GM23248 (cell line): ENCODE measurements around the gene SRRM5. TPM values are rescaled to one million over a fixed set of nuclear protein-coding genes. Genes with fewer than 3 reads are reported as not detected.

Experiments used
- DNase-seq: peaks from one replicate; pipeline ENCODE4 v3.0.0-alpha.2; 2015
- H2AFZ ChIP-seq: fragments of 200-600 bp; sonication (generic); 2 replicates; pipeline ENCODE4 v1.6.1; 2016; ENCODE audit warnings: antibody characterized with exemption
- H3F3A ChIP-seq: fragments of 200-600 bp; sonication (generic); 2 replicates; pipeline ENCODE4 v1.6.1; 2016; ENCODE audit warnings: mild to moderate bottlenecking, antibody characterized with exemption, mixed run types; ENCODE audit not compliant: insufficient read depth
- H3K27ac ChIP-seq: fragments of 200-600 bp; sonication (generic); 2 replicates; pipeline ENCODE4 v1.5.1; 2016; ENCODE audit warnings: mild to moderate bottlenecking
- H3K27me3 ChIP-seq: fragments of 200-600 bp; sonication (generic); replicated peaks from 2 replicates; pipeline ENCODE4 v1.6.1; 2016; ENCODE audit warnings: mild to moderate bottlenecking; ENCODE audit not compliant: insufficient read depth
- H3K36me3 ChIP-seq: fragments of 200-600 bp; sonication (generic); 2 replicates; pipeline ENCODE4 v1.6.1; 2016; ENCODE audit warnings: low read depth, mild to moderate bottlenecking
- H3K4me1 ChIP-seq: fragments of 200-600 bp; sonication (generic); 2 replicates; pipeline ENCODE4 v1.6.1; 2016; ENCODE audit warnings: mild to moderate bottlenecking; ENCODE audit not compliant: insufficient read depth
- H3K4me2 ChIP-seq: fragments of 200-600 bp; sonication (generic); one replicate; pipeline ENCODE4 v1.6.1; 2016; ENCODE audit warnings: mild to moderate bottlenecking; ENCODE audit not compliant: unreplicated experiment
- H3K4me3 ChIP-seq: fragments of 200-600 bp; sonication (generic); 2 replicates; pipeline ENCODE4 v1.5.1; 2016; ENCODE audit warnings: mild to moderate bottlenecking
- H3K79me2 ChIP-seq: fragments of 200-600 bp; sonication (generic); 2 replicates; pipeline ENCODE4 v1.6.1; 2016; ENCODE audit warnings: mild to moderate bottlenecking; ENCODE audit not compliant: insufficient read depth
- H3K9ac ChIP-seq: fragments of 200-600 bp; sonication (generic); 2 replicates; pipeline ENCODE4 v1.6.1; 2016; ENCODE audit warnings: mild to moderate bottlenecking
- H3K9me2 ChIP-seq: fragments of 200-600 bp; sonication (generic); 2 replicates; pipeline ENCODE4 v1.6.1; 2016; ENCODE audit warnings: mixed run types, mild to moderate bottlenecking, moderate library complexity; ENCODE audit not compliant: insufficient read depth
- H3K9me3 ChIP-seq: fragments of 200-600 bp; sonication (generic); one replicate; pipeline ENCODE4 v1.6.1; 2017; ENCODE audit warnings: low read depth
- H4K20me1 ChIP-seq: fragments of 200-600 bp; sonication (generic); 2 replicates; pipeline ENCODE4 v1.6.0; 2016; ENCODE audit not compliant: insufficient read depth
- EZH2 ChIP-seq: fragments of 200-600 bp; sonication (generic); IDR thresholded peaks from 2 replicates; pipeline ENCODE4 v1.6.1; 2018; ENCODE audit warnings: antibody characterized with exemption, mild to moderate bottlenecking; ENCODE audit not compliant: insufficient read depth, poor library complexity, severe bottlenecking
- EZH2phosphoT487 ChIP-seq: fragments of 200-600 bp; sonication (generic); IDR thresholded peaks from 2 replicates; pipeline ENCODE4 v1.6.1; 2018; ENCODE audit warnings: antibody characterized with exemption, moderate library complexity, mild to moderate bottlenecking, low read depth; ENCODE audit not compliant: insufficient read depth
- WGBS, 2 experiments: methylation state at CpG; one replicate each; pipeline ENCODE4 v1.1.6; 2015 to 2017; ENCODE audit warnings: low lambda C conversion rate in 2 of 2, low coverage in 1 of 2; ENCODE audit errors: missing lambda C conversion rate in 2 of 2; 5-methylcytosine and 5-hydroxymethylcytosine counted together
- in situ Hi-C: fragments of 300-500 bp; cut with MboI; formaldehyde crosslinking; loops from 2 replicates; pipeline ENCODE4 v1.15.0; 2020
- polyA plus RNA-seq: library from polyadenylated mRNA; unstranded; fragments of >200 nt; fragmentation: Nextera tagmentation; extraction: Ambion mirVana; gene quantifications from 2 replicates; pipeline ENCODE4 v1.2.1, GENCODE V29; 2016
- total RNA-seq: library from RNA; depleted of rRNA; stranded (reverse); fragments of >200 nt; shearing (Covaris generic); gene quantifications from 2 replicates; pipeline ENCODE4 v1.2.3, GENCODE V29; 2014

Gene SRRM5
- total and polyA plus RNA-seq, 2 experiments from 2014 or later: not detected

DNA sequence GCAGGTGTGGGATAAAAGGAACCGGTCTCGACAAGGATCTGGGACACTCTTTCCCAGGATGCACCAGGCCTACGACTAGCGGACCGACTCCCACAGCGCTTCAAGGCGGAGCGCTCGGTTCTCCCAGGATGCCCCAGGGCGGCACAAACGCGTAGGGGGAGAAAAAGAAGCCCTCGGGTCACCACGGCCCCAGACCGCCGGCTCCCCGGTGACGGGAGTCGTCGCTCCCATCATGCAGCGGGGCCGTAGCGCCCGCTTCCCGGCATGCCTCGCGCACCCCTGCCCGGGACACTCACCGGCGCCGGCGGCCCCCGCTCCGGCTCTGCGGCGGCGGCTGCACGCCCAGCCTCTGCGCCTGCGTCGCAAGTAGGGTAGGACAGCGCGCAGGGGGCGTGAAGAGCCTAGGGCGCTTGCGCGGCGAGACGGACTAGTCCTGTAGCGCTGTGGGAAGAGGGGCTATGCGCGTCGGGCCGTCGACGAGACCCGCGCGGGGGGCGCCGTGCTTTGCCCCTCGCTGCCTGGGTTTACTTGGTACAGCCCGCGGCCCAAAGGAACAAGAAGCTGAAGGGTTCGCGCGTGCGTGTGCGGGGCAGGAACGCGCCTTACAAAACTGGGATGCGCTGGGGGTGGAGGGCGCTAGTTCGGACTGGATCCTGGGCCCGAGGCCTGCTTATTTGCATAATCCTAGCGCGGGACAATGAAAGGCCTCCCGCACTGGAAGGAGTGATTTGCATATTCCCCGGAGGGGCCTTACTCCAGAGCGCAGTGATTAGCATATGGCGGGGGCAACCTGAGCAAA is 7.6 kb downstream of the SRRM5 start, which contains the start of gene ZNF428:
TSS of gene ZNF428 (minus strand) at position 368 of the 799 bp plus-strand sequence. CDS start 5,325 bp downstream, outside the sequence.
- peak; percentile 97 for DNase-seq
- H3K4me3 ChIP-seq: peak within 1 kb of the TSS; percentile 73
- no peaks in the 10 kb centered on the region for H3K27me3 ChIP-seq
- no peaks in the 10 kb centered on the region for H3K9me2 ChIP-seq
- H3K4me1 ChIP-seq: peaks cover 12% of the 10 kb centered on the region
- no peaks in the 10 kb centered on the region for H4K20me1 ChIP-seq
- H3K79me2 ChIP-seq: peaks cover 59% of the 10 kb centered on the region
- H3K36me3 ChIP-seq: no peaks in the 10 kb centered on the region
- H3K9ac ChIP-seq: peak within 1 kb of the TSS; percentile 85
- WGBS, 2 experiments: 2% methylated on average over 54 to 78 of the region's 81 CpGs
- TF ChIP-seq EZH2: no peak
- TF ChIP-seq EZH2phosphoT487: no peak
- peak within 1 kb of the TSS; percentile 70 for H3K27ac ChIP-seq
- H3F3A ChIP-seq: peaks cover 4% of the 10 kb centered on the region; the same call in 1 of the 2 replicates
- H2AFZ ChIP-seq: peak within 1 kb of the TSS; percentile 92
- peak within 1 kb of the TSS; percentile 96 for H3K4me2 ChIP-seq
- in situ Hi-C loops: no loop called here
- no peaks in the 10 kb centered on the region for H3K9me3 ChIP-seq

- no peaks in the 10 kb centered on the region for H3K9me3 ChIP-seq
- peak overlapping the region; percentile 70 for H3K27ac ChIP-seq
- peak overlapping the region; percentile 73 for H3K4me3 ChIP-seq
- H3K4me1 ChIP-seq: peaks cover 12% of the 10 kb centered on the region
- DNase-seq: no peak
- TF ChIP-seq EZH2 (no peak), EZH2phosphoT487 (no peak)
- in situ Hi-C loops: no loop called here
- peak overlapping the region; percentile 92 for H2AFZ ChIP-seq
- peaks cover 4% of the 10 kb centered on the region; the same call in 1 of the 2 replicates for H3F3A ChIP-seq
- H3K9me2 ChIP-seq: no peaks in the 10 kb centered on the region
- no peaks in the 10 kb centered on the region for H3K27me3 ChIP-seq
- 38 to 41% methylated on average over 23 of the region's 23 CpGs for WGBS, 2 experiments
- peak overlapping the region; percentile 96 for H3K4me2 ChIP-seq
- H3K9ac ChIP-seq: peak overlapping the region; percentile 85
- no peaks in the 10 kb centered on the region for H4K20me1 ChIP-seq
- H3K79me2 ChIP-seq: peaks cover 50% of the 10 kb centered on the region
- H3K36me3 ChIP-seq: no peaks in the 10 kb centered on the region
Measured at GRCh38 chr19:43620061-43621001, 8.4 kb downstream of the SRRM5 start.

- 69 to 76% methylated on average over 4 of the region's 4 CpGs for WGBS, 2 experiments
- DNase-seq: no peak
- in situ Hi-C loops: no loop called here
Measured at GRCh38 chr19:43622070-43622469, 10.2 kb downstream of the SRRM5 start.

DNA sequence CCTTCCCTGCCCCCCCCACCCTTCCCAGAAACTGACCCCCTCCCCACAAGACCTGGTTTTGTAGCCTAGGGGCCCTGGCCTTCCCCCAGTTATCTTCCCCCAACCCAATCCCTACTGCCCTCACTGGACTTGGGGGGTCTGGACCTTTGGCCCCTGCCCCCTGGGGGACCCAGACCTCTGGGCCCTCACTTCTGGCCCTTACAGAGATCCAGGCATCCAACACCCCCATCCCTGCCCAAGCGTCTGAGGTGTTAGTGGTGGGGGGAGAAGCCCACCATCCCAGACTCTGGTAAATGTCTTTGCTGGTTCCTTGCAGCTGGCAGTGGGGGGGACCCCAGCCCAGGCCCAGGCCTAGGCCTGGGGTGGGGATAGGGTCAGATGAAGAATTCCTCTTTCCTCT is 11.1 kb downstream of the SRRM5 start:
- no peak for DNase-seq
- H3K9me2 ChIP-seq: no peaks in the 10 kb centered on the region
- H3K79me2 ChIP-seq: peaks cover 24% of the 10 kb centered on the region
- no peak overlapping the region for H2AFZ ChIP-seq
- no peak overlapping the region for H3K27ac ChIP-seq
- H3K4me1 ChIP-seq: peaks cover 12% of the 10 kb centered on the region
- no peaks in the 10 kb centered on the region for H3K9me3 ChIP-seq
- H3K4me2 ChIP-seq: no peak overlapping the region
- H3K4me3 ChIP-seq: no peak overlapping the region
- no peaks in the 10 kb centered on the region for H3K36me3 ChIP-seq
- no peak for TF ChIP-seq EZH2
- TF ChIP-seq EZH2phosphoT487: no peak
- 0 out of 2 replicates have a peak, but pooled peaks cover 4% of the 10 kb centered on the region for H3K27me3 ChIP-seq
- peaks cover 4% of the 10 kb centered on the region; the same call in 1 of the 2 replicates for H3F3A ChIP-seq
- in situ Hi-C loops: no loop called here
- 100% methylated on average over 1 of the region's 1 CpG for WGBS, 2 experiments
- no peaks in the 10 kb centered on the region for H4K20me1 ChIP-seq
- no peak overlapping the region for H3K9ac ChIP-seq

More at GRCh38 chr19:43622070-43622469, 10.2 kb downstream of the SRRM5 start:
- H3K36me3 ChIP-seq: no peaks in the 10 kb centered on the region
- H3K9me2 ChIP-seq: no peaks in the 10 kb centered on the region
- H3K9me3 ChIP-seq: no peaks in the 10 kb centered on the region
- TF ChIP-seq EZH2: no peak
- no peak for TF ChIP-seq EZH2phosphoT487
- no peak overlapping the region for H3K4me3 ChIP-seq
- no peak overlapping the region for H3K27ac ChIP-seq
- no peak overlapping the region for H3K4me2 ChIP-seq
- H3K4me1 ChIP-seq: peaks cover 12% of the 10 kb centered on the region
- no peak overlapping the region for H3K9ac ChIP-seq
- H3K79me2 ChIP-seq: peaks cover 33% of the 10 kb centered on the region
- H2AFZ ChIP-seq: no peak overlapping the region
- H3F3A ChIP-seq: peaks cover 4% of the 10 kb centered on the region; the same call in 1 of the 2 replicates
- 0 out of 2 replicates have a peak, but pooled peaks cover 4% of the 10 kb centered on the region for H3K27me3 ChIP-seq
- no peaks in the 10 kb centered on the region for H4K20me1 ChIP-seq
